Measurements from ENCODE around the gene KATNBL1.

The KATNBL1 gene

GRCh38 chr15:34114739-34115138 lies 95.2 kb downstream of the KATNBL1 start:
- no peak for DNase-seq (ENCODE audit: low read depth)

- no peak for DNase-seq (ENCODE audit: low read depth)
Measured at GRCh38 chr15:34114215-34114614, 95.7 kb downstream of the KATNBL1 start.

GRCh38 chr15:34111488-34111887 lies 98.4 kb downstream of the KATNBL1 start:
- no peak for DNase-seq (ENCODE audit: low read depth)

- no peak for DNase-seq (ENCODE audit: low read depth)
Measured at GRCh38 chr15:34109797-34110663, 99.9 kb downstream of the KATNBL1 start.

- DNase-seq (ENCODE audit: low read depth) = no peak
Measured at GRCh38 chr15:34107315-34107714, 102.6 kb downstream of the KATNBL1 start.

GRCh38 chr15:34106423-34106822 lies 103.5 kb downstream of the KATNBL1 start:
- no peak for DNase-seq (ENCODE audit: low read depth)

- no peak for DNase-seq (ENCODE audit: low read depth)
Measured at GRCh38 chr15:34102175-34102925, 107.5 kb downstream of the KATNBL1 start.

GRCh38 chr15:34101366-34102174 lies 108.3 kb downstream of the KATNBL1 start, which contains the start of the genes EMC7 and PGBD4:
Gene EMC7, minus strand, starts transcription at chr15:34101862. Its CDS starts 23 bp downstream, at chr15:34101839.
Gene PGBD4, plus strand, starts transcription at chr15:34102083. Its CDS starts 449 bp downstream, at chr15:34102532.
- DNase-seq (ENCODE audit: low read depth) = peak; percentile 97

GRCh38 chr15:34099914-34100313 lies 110.0 kb downstream of the KATNBL1 start:
- no peak for DNase-seq (ENCODE audit: low read depth)
